Neuronal stem cell (in vitro differentiated cells): ENCODE results near the gene HTD2.
"Not testable (repeated sequence)": the region's sequence is repeated elsewhere in the genome, so short reads cannot be mapped to it uniquely, and the experiment has no call there.

Experiments used
- DNase-seq: peaks from one replicate; pipeline ENCODE4 v3.0.0-alpha.2; 2013; ENCODE audit warnings: low spot score
- H2AFZ ChIP-seq: one replicate; pipeline ENCODE4 v1.6.1; 2013; ENCODE audit warnings: mild to moderate bottlenecking, low read length, inconsistent platforms
- H2AK5ac ChIP-seq: 2 replicates; pipeline ENCODE4 v1.6.1; 2013; ENCODE audit warnings: low read depth, mild to moderate bottlenecking, inconsistent platforms, low read length, moderate library complexity, mixed read lengths
- H2BK120ac ChIP-seq: 2 replicates; pipeline ENCODE4 v1.6.1; 2013; ENCODE audit warnings: low read depth, mild to moderate bottlenecking, inconsistent platforms, low read length, moderate library complexity, mixed read lengths
- H2BK12ac ChIP-seq: one replicate; pipeline ENCODE4 v1.6.1; 2013; ENCODE audit warnings: low read length, inconsistent platforms
- H2BK15ac ChIP-seq: 2 replicates; pipeline ENCODE4 v1.6.1; 2013; ENCODE audit warnings: mild to moderate bottlenecking, low read length, inconsistent platforms, mixed read lengths
- H2BK5ac ChIP-seq: one replicate; pipeline ENCODE4 v1.6.1; 2013; ENCODE audit warnings: inconsistent platforms, mild to moderate bottlenecking, low read length, moderate library complexity
- H3K14ac ChIP-seq: one replicate; pipeline ENCODE4 v1.6.1; 2013; ENCODE audit warnings: low read length, inconsistent platforms
- H3K18ac ChIP-seq: 2 replicates; pipeline ENCODE4 v1.6.1; 2013; ENCODE audit warnings: low read length, inconsistent platforms
- H3K23ac ChIP-seq: 2 replicates; pipeline ENCODE4 v1.6.1; 2013; ENCODE audit warnings: low read depth, mild to moderate bottlenecking, mixed read lengths, low read length, inconsistent platforms; ENCODE audit not compliant: poor library complexity
- H3K27ac ChIP-seq: replicated peaks from 3 replicates; pipeline ENCODE4 v1.5.1; 2013; ENCODE audit warnings: low read length, inconsistent platforms
- H3K27me3 ChIP-seq, 3 experiments: 2 replicates each; pipeline ENCODE4 v1.6.1; 2013; ENCODE audit warnings: low read length in 3 of 3, mild to moderate bottlenecking in 2 of 3, inconsistent platforms in 1 of 3, low read depth in 1 of 3, mixed read lengths in 1 of 3, moderate library complexity in 1 of 3; ENCODE audit not compliant: control insufficient read depth in 3 of 3, insufficient read depth in 3 of 3
- H3K36me3 ChIP-seq, 2 donors: replicated peaks in 1 of 2; 2 replicates each; pipeline ENCODE4 v1.6.1; 2013; ENCODE audit warnings: low read length in 2 of 2; ENCODE audit not compliant: control insufficient read depth in 2 of 2, insufficient read depth in 2 of 2
- H3K4ac ChIP-seq: 2 replicates; pipeline ENCODE4 v1.6.1; 2013; ENCODE audit warnings: inconsistent platforms, mild to moderate bottlenecking, low read length, moderate library complexity
- H3K4me1 ChIP-seq, 2 donors: 1 replicate in 1 of 2; 2 replicates in 1 of 2; pipeline ENCODE4 v1.6.1; 2013; ENCODE audit warnings: low read length in 2 of 2, low read depth in 1 of 2; ENCODE audit not compliant: control insufficient read depth in 2 of 2, insufficient read depth in 1 of 2
- H3K4me2 ChIP-seq: one replicate; pipeline ENCODE4 v1.6.1; 2013; ENCODE audit warnings: mild to moderate bottlenecking, low read length, inconsistent platforms; ENCODE audit not compliant: insufficient read depth, poor library complexity, severe bottlenecking
- H3K4me3 ChIP-seq, 2 donors: 2 replicates each; pipeline ENCODE4 v1.5.1; 2013; ENCODE audit warnings: low read length in 2 of 2, mild to moderate bottlenecking in 2 of 2, inconsistent platforms in 1 of 2, moderate library complexity in 1 of 2
- H3K79me1 ChIP-seq: one replicate; pipeline ENCODE4 v1.6.1; 2013; ENCODE audit warnings: low read depth, mild to moderate bottlenecking, inconsistent platforms, low read length, moderate library complexity
- H3K9ac ChIP-seq: one replicate; pipeline ENCODE4 v1.6.1; 2013; ENCODE audit warnings: mild to moderate bottlenecking, low read depth, low read length, inconsistent platforms; ENCODE audit not compliant: poor library complexity
- H3K9me3 ChIP-seq, 2 donors: replicated peaks in 1 of 2; 2 replicates each; pipeline versions ENCODE3 to v1.6.1; 2013; ENCODE audit warnings: low read length in 2 of 2, mild to moderate bottlenecking in 2 of 2, inconsistent platforms in 1 of 2, low read depth in 1 of 2, mixed read lengths in 1 of 2, moderate library complexity in 1 of 2; ENCODE audit not compliant: control insufficient read depth in 2 of 2, insufficient read depth in 1 of 2
- H4K8ac ChIP-seq: one replicate; pipeline ENCODE4 v1.6.1; 2013; ENCODE audit warnings: low read depth, mild to moderate bottlenecking, inconsistent platforms, low read length, moderate library complexity
- H4K91ac ChIP-seq: one replicate; pipeline ENCODE4 v1.6.1; 2013; ENCODE audit warnings: low read length, low read depth, mild to moderate bottlenecking, inconsistent platforms; ENCODE audit not compliant: poor library complexity
- WGBS, 2 donors: extraction: QIAGEN DNeasy Blood & Tissue Kit; methylation state at CpG; one replicate each; pipeline ENCODE4 v1.1.7; 2013; ENCODE audit warnings: missing lambda C conversion rate in 2 of 2, mixed read lengths in 1 of 2; ENCODE audit not compliant: insufficient read length in 2 of 2, insufficient replicate concordance in 1 of 2; ENCODE audit errors: extremely low coverage in 2 of 2; 5-methylcytosine and 5-hydroxymethylcytosine counted together

The HTD2 gene

GRCh38 chr3:58260733-58261132 is 45.6 kb upstream of the HTD2 start:
- no peak for DNase-seq
- no peak overlapping the region for H4K91ac ChIP-seq
- no peaks in the 10 kb centered on the region for H3K79me1 ChIP-seq
- no CpG with 5 or more reads among the region's 6 CpGs for WGBS, 2 donors
- H2BK15ac ChIP-seq = no peak overlapping the region
- no peak overlapping the region for H3K9ac ChIP-seq
- H3K36me3 ChIP-seq = no peaks in the 10 kb centered on the region
- peak overlapping the region; percentile 6 for H2AK5ac ChIP-seq
- no peak overlapping the region for H3K23ac ChIP-seq
- H3K4me1 ChIP-seq = peaks cover 0 to 22% of the 10 kb centered on the region in 2 donors
- no peak overlapping the region for H3K4me2 ChIP-seq
- H2BK5ac ChIP-seq = peak overlapping the region; percentile 2
- H3K9me3 ChIP-seq = no peaks in the 10 kb centered on the region
- no peak overlapping the region for H2AFZ ChIP-seq
- H2BK12ac ChIP-seq = no peak overlapping the region
- no peak overlapping the region for H2BK120ac ChIP-seq
- peak overlapping the region in 1 of 2 donors; percentile 4 for H3K4me3 ChIP-seq
- H3K14ac ChIP-seq = no peak overlapping the region
- peak overlapping the region; percentile 60 for H3K27ac ChIP-seq
- H3K27me3 ChIP-seq = no peaks in the 10 kb centered on the region
- H3K18ac ChIP-seq = peak overlapping the region; percentile 76
- H4K8ac ChIP-seq = no peak overlapping the region
- no peak overlapping the region for H3K4ac ChIP-seq

DNA sequence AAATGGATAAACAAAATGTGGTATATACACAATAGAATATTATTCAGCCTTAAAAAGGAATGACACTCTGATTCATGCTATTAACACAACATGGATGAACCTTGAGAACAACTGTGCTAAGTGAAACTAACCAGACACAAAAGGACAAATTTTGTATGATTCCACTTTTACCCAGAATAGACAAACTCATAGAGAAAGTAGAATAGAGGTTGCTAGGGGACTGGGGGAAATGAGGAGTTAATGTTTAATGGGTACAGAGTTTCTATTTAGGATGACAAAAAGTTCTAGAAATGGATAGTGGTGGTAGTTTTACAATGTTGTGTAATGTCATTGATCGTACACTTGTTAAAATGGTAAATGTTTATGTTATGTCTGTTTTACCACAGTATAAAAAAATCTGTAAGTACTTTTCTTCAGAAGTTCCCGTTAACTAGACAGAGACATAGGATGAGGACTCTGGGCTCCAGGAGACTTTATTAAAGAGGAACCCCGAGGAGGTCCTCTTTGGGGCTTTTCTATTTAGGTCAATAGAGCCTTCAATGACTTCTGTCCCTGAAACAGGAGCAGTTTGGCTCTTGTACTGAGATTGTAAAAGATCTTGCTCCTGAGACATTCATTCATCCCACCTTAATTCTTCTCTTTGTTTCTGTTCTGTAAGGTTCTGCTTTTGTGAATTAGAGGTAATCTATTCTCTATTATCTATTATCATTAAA is 44.2 kb upstream of the HTD2 start:
- no peak overlapping the region for H2AFZ ChIP-seq
- H2BK5ac ChIP-seq = no peak overlapping the region
- no peak overlapping the region for H3K27ac ChIP-seq
- no peaks in the 10 kb centered on the region for H3K79me1 ChIP-seq
- H2BK120ac ChIP-seq = no peak overlapping the region
- H2AK5ac ChIP-seq = no peak overlapping the region
- no peaks in the 10 kb centered on the region for H3K27me3 ChIP-seq
- no peak overlapping the region for H3K4me2 ChIP-seq
- no peaks in the 10 kb centered on the region for H3K9me3 ChIP-seq
- H3K4me3 ChIP-seq = no peak overlapping the region
- H3K4ac ChIP-seq = no peak overlapping the region
- no peak overlapping the region for H3K14ac ChIP-seq
- no peak overlapping the region for H3K9ac ChIP-seq
- no peaks in the 10 kb centered on the region for H3K36me3 ChIP-seq
- H3K4me1 ChIP-seq = peaks cover 0 to 22% of the 10 kb centered on the region in 2 donors
- no peak overlapping the region for H4K8ac ChIP-seq
- H3K18ac ChIP-seq = no peak overlapping the region
- no peak overlapping the region for H4K91ac ChIP-seq
- no peak for DNase-seq
- H3K23ac ChIP-seq = no peak overlapping the region
- no peak overlapping the region for H2BK15ac ChIP-seq
- no peak overlapping the region for H2BK12ac ChIP-seq
- WGBS, 2 donors = no CpG with 5 or more reads among the region's 3 CpGs

DNA sequence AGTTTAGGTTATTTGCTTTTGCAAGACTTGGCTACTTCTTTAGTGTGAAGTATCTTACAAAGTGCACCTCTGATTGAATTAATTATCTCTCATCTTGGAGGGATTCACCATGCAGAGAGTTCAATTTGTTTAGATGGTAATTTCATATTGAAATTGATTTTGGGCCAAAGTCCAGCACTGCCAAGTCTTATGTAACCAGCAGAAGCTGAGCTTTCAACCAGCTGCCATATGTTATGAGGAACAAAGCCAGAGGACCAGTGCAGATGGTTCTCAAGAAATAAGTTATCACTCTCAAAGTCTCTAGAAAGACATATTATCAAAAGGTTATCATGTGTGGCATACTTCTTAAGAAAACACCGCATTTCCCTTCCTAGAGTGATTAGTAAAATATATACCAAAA is 39.7 kb upstream of the HTD2 start:
- H3K18ac ChIP-seq = no peak overlapping the region
- no peak overlapping the region for H4K8ac ChIP-seq
- no peak overlapping the region for H2BK120ac ChIP-seq
- H2AFZ ChIP-seq = no peak overlapping the region
- no peaks in the 10 kb centered on the region for H3K9me3 ChIP-seq
- H2BK15ac ChIP-seq = no peak overlapping the region
- H3K9ac ChIP-seq = no peak overlapping the region
- no peak overlapping the region for H3K27ac ChIP-seq
- no peak overlapping the region for H4K91ac ChIP-seq
- no peak overlapping the region for H3K4me2 ChIP-seq
- no peak overlapping the region for H2AK5ac ChIP-seq
- H3K79me1 ChIP-seq = no peaks in the 10 kb centered on the region
- H3K4me1 ChIP-seq = no peaks in the 10 kb centered on the region
- H3K14ac ChIP-seq = no peak overlapping the region
- no peak for DNase-seq
- peaks cover 0 to 2% of the 10 kb centered on the region in 2 donors for H3K36me3 ChIP-seq
- no peak overlapping the region for H3K23ac ChIP-seq
- H3K4me3 ChIP-seq = no peak overlapping the region
- WGBS, 2 donors = no CpG with 5 or more reads among the region's 1 CpG
- no peaks in the 10 kb centered on the region for H3K27me3 ChIP-seq
- H2BK12ac ChIP-seq = no peak overlapping the region
- H3K4ac ChIP-seq = no peak overlapping the region
- H2BK5ac ChIP-seq = no peak overlapping the region

DNA sequence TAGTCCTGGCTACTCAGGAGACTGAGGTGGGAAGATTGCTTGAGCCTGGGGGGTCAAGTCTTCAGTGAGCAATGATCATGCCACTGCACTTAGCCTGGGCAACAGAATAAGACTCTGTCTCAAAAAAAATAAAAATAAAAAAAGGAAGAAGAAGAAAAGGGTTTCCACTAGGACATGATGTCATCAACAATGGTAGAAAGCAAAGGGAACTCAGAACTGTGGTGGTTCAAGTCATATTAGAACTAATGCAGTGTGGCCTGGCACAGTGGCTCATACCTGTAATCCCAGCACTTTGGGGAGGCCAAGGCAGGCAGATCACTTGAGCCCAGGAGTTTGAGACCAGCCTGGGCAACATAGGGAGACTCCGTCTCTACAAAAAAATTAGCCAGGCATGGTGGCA is 38.8 kb upstream of the HTD2 start:
- not testable (repeated sequence) for H2BK12ac ChIP-seq, H3K23ac ChIP-seq, H3K27ac ChIP-seq, H2AFZ ChIP-seq, H3K18ac ChIP-seq, DNase-seq, H3K14ac ChIP-seq, H2BK15ac ChIP-seq, H4K91ac ChIP-seq, H3K36me3 ChIP-seq, H2AK5ac ChIP-seq, H3K4me2 ChIP-seq, H3K79me1 ChIP-seq, H2BK5ac ChIP-seq, H3K4me3 ChIP-seq, H3K4me1 ChIP-seq, H3K27me3 ChIP-seq, H3K9me3 ChIP-seq, H2BK120ac ChIP-seq, H3K4ac ChIP-seq, H3K9ac ChIP-seq, H4K8ac ChIP-seq
- whole genome bisulfite sequencing, 2 donors = no CpG with 5 or more reads among the region's 1 CpG
